Brain microvascular endothelial cell (primary cell): ENCODE measurements around the gene CAPG.

ENCODE experiments used
- DNase-seq: peaks from one replicate; pipeline ENCODE4 v3.0.0-alpha.2; 2020
- H3K27ac ChIP-seq: fragments of 250-450 bp; sonication (Bioruptor Pico); 2 replicates; pipeline ENCODE4 v1.5.1; 2020; ENCODE audit warnings: mild to moderate bottlenecking, moderate library complexity
- H3K27me3 ChIP-seq: fragments of 250-450 bp; sonication (Bioruptor Pico); replicated peaks from 2 replicates; pipeline ENCODE4 v1.5.1; 2020; ENCODE audit warnings: mild to moderate bottlenecking
- H3K36me3 ChIP-seq: fragments of 250-450 bp; sonication (Bioruptor Pico); replicated peaks from 2 replicates; pipeline ENCODE4 v1.5.1; 2020; ENCODE audit warnings: mild to moderate bottlenecking
- H3K4me3 ChIP-seq: 2 replicates; pipeline ENCODE4 v1.5.1; 2011; ENCODE audit warnings: low read depth, mild to moderate bottlenecking, control low read depth, low read length, moderate library complexity
- CTCF ChIP-seq: IDR thresholded peaks from 2 replicates; pipeline ENCODE4 v1.5.1; 2011; ENCODE audit warnings: low read depth, mild to moderate bottlenecking, moderate library complexity, low read length, control low read depth, inconsistent platforms; ENCODE audit errors: missing control alignments
- in situ Hi-C: cut with HindIII; loops from 2 replicates; pipeline ENCODE4 v1.10.0; 2017; ENCODE audit warnings: low sequenced_read_pairs, low pct_ligation_motif_present

The CAPG gene

GRCh38 chr2:85431570-85432205 lies 21.5 kb upstream of the CAPG start:
- H3K27me3 ChIP-seq = no peaks in the 10 kb centered on the region
- no peak for TF ChIP-seq CTCF
- H3K4me3 ChIP-seq = no peak overlapping the region
- H3K27ac ChIP-seq = no peak overlapping the region
- in situ Hi-C loops = no loop called here
- H3K36me3 ChIP-seq = no peaks in the 10 kb centered on the region
- no peak for DNase-seq

GRCh38 chr2:85430752-85431569 lies 20.8 kb upstream of the CAPG start:
- H3K27me3 ChIP-seq = no peaks in the 10 kb centered on the region
- no peak overlapping the region for H3K4me3 ChIP-seq
- in situ Hi-C loops = no loop called here
- DNase-seq = no peak
- H3K36me3 ChIP-seq = no peaks in the 10 kb centered on the region
- H3K27ac ChIP-seq = no peak overlapping the region
- no peak for TF ChIP-seq CTCF

GRCh38 chr2:85429924-85430289 lies 19.7 kb upstream of the CAPG start:
- H3K4me3 ChIP-seq = no peak overlapping the region
- DNase-seq = no peak
- H3K27ac ChIP-seq = no peak overlapping the region
- in situ Hi-C loops = no loop called here
- no peak for TF ChIP-seq CTCF
- no peaks in the 10 kb centered on the region for H3K27me3 ChIP-seq
- H3K36me3 ChIP-seq = no peaks in the 10 kb centered on the region

- no peaks in the 10 kb centered on the region for H3K27me3 ChIP-seq
- no peaks in the 10 kb centered on the region for H3K36me3 ChIP-seq
- TF ChIP-seq CTCF = no peak
- H3K4me3 ChIP-seq = no peak overlapping the region
- no peak overlapping the region for H3K27ac ChIP-seq
- no peak for DNase-seq
- in situ Hi-C loops = no loop called here
These were observed 19.2 kb upstream of the CAPG start for GRCh38 chr2:85429213-85429923.

- Histone ChIP-seq H3K36me3 (no peaks in the 10 kb centered on the region), H3K4me3 (no peak overlapping the region), H3K27ac (no peak overlapping the region), H3K27me3 (no peaks in the 10 kb centered on the region)
- TF ChIP-seq CTCF = no peak
- in situ Hi-C loops = no loop called here
- DNase-seq = no peak
These were observed 18.2 kb upstream of the CAPG start for GRCh38 chr2:85428343-85428881.
